T follicular helper cell (primary cell): Measurements from ENCODE around the gene C10orf71.

ENCODE experiments used
- DNase-seq: peaks from one replicate; pipeline ENCODE4 v3.0.0-alpha.2; 2020; ENCODE audit warnings: low read depth

Gene C10orf71

DNA sequence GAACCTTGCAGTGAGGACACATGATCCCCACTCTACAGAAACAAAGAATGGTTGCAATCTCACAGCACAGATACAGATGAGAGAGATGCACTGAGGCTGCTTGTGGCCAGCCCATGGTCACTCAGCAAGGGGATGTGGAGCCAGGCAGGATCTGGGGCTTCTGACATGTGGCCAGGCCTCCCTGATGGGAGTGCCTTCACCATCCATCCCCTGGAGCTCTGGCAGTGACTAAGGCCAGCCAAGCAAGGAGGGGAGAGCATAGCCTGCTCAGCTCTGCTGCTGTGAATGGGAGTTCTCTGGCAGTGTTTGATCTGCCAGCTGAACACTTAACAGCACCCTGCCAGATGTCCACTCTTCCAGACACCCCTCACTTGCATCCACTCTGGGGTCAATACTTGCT lies 19.8 kb downstream of the C10orf71 start:
- DNase-seq: no peak

DNA sequence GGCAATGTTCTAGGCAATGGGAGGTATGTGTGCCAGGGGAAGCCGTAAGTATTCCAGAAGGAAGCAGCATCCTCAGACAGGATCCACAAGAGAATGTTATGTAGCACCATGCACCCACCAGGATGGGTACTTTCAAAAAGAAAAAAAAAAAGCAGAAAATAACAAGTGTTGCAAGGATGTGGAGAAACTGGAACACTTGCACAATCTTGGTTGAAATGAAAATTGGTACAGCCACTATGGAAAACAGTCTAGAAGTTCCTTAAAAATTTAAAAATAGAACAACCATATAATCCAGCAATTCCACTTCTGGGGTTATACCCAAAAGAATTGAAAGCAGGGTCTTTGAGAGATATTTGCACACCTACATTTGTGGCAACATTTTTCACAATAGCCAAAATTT lies 20.2 kb downstream of the C10orf71 start:
- no peak for DNase-seq

DNA sequence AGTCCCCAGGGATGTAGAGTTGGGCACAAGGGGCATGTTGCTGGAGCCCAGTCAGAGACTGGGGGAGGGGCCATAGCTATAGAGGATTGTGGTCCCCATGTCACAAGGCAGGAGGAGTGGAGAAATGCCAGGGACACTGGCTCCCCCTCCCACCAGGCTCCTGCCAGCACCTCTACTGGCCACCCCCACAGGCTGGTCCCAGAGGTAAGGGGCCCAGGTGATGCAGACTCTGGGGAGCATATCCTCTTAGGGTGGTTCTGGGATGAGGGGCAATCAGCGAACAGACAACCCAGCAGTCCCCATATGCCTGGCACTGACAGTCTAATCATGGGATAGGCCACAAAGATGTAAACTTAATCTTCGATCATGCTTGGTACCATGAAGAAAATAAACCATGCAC lies 21.2 kb downstream of the C10orf71 start:
- DNase-seq: no peak

- DNase-seq: no peak
These were observed 22.1 kb downstream of the C10orf71 start for GRCh38 chr10:49321021-49321420.

- DNase-seq: no peak
These were observed 23.6 kb downstream of the C10orf71 start for GRCh38 chr10:49322371-49323170.

DNA sequence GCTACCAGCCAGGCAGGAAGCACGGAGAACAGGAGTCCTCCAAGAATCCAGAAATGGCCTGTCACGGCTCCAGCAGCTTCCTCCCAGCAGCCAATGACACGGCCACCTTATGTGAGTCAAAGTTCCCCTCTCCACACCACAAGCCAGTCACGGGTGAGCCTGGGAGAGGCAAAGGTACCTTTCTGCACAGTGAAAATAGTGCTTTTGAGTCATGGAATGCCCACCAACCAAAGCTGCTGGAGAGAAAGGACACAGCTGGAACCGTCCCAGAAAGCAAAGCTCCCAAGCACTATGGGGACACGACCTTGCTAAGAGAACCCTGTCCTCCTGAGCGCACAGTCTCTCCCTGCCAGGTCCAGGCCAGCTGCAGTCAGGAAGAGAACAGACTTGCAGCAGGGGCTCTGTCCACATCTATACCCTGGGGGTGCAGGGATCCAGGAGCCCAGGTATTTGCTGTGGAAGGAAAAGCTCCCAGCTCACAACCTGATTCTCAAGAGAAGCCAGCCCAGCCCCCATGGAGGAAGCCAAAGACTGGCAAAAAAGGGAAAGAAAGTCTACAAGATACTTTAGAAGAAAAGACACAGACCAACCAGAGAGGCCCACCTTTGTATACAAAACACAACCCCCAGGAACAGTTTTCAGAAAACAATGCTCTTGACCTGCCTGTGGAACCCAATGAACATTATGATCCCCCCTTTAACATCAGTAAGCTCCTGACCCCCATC lies 24.4 kb downstream of the C10orf71 start:
- no peak for DNase-seq

DNA sequence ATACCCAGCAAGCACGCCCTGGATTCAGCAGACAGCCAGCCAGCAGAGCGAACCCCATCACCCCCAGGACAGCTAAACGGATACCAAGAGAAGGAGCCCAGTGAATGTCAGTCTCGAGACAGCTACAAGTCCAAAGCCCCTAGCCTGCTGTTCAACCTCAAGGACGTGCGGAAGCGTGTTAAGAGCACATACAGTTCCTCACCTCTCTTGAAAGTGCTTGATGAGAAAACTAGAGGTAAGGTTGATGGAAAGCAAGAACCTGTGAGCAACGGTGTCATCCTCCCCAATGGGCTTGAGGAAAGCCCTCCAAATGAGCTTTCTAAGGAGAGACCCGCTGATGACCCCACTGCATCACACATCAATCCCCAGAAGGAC lies 24.9 kb downstream of the C10orf71 start:
- no peak for DNase-seq

GRCh38 chr10:49324711-49325110 lies 25.7 kb downstream of the C10orf71 start:
- DNase-seq: no peak

DNA sequence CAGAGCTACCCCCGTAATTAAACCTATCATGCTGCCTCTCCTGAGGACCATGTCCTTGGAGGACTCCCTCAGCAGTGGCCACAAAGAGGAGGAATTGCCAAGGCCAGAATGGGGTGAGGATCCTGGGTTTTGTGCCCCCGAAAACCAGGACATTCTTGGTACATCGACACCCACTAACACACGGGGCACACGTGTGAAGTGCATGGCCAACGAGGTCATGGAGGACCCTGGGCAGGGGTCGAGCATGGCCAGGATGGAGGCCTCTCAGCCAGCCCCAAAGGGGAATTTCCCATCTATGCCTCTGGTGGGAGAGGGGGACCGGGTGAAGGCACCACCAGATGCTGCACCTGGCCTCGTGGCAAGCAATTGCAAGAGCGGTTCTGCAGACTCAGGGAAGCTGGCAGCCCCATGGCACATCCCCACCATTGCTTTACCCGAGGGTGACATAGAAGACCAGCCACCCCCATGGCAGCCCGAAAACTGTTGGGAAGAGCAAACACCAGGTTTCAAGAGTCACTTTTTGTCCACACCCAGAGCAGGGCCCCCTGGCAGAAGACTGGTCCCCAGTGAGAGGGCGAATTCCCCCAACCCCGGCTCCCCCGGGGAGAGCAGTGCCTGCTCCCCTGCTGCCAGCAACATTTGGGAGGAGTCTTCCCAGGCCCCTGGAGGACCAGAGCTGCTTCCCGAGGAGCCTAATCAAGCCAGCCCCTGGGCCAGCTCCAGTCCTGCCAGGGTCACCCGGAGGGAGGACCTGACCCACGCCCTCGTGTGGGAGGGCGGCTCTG lies 26.4 kb downstream of the C10orf71 start:
- DNase-seq: no peak

DNA sequence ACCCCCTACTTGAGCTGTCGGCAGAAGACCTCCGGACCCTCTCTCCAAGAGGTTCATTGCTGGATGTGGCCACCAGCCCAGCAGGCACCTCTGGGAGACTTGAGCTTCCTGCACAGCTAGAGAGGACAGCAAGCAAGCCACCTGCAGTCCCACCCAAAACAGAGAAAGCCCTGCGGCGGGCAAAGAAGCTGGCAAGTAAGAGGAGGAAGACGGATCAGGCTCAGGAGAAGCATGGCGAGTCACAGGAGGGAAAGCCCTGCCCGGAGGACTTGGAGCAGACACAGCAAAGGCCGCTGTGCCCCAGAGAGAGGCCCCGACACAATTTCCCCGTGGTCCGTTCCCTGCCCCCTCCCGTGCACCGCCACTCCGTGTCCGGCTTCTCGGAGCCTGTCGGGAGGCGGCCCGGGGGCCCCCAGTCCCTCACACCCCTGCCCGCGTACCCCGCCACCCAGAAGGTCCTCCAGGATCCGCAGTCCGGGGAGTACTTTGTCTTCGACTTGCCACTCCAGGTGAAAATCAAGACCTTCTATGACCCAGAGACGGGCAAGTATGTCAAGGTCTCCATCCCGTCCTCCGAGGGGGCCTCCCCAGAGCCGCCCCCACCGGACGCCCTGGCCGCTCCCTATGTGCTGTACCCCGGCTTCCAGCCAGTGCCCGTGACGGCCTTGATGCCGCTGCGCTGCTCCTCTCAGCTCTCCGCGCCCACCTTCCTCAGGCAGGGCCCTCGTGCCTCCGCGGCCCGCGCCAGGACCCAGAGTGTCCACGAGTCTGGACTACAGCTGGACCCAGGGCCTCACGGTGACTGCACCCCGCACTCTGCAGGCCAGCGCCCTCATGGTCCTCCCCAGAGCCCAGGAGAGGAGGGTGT lies 27.2 kb downstream of the C10orf71 start:
- no peak for DNase-seq

DNA sequence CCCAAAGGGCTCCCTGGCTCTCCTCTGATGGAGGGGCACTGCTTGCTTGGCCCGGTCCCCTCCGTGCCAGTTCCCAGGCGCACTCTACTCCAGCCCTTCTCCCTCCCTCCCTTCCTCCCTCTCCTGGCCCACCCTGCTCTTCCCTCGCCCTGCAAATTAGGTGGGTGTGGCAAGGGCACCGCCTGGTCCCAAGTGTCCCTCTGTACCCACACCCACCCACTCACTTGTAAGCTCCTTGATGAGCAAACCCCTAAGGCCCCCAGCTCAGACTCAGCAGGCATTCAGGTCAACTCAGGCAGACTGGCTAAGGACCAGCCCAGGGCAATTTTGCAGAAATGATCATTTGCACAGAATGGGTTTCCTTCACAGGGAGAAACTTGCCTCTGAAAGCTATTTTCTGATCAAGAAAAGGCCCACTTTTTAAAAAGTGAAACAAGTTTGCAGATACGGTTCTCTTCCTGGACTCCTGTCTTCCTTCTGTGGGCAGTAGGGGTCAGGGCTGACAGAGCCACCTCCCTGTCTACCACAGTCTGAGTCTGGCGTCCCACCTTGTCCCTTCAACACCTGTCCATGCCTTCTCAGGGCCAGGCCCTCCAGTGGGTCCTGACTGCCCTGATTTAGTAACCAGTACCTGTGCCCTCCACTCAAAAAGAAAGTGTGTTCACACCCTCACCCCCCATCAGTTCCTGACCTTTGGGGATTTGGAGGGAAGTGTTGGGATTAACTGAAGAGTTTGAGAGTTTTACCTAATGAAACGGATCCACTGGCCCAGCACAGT lies 28.3 kb downstream of the C10orf71 start:
- no peak for DNase-seq

DNA sequence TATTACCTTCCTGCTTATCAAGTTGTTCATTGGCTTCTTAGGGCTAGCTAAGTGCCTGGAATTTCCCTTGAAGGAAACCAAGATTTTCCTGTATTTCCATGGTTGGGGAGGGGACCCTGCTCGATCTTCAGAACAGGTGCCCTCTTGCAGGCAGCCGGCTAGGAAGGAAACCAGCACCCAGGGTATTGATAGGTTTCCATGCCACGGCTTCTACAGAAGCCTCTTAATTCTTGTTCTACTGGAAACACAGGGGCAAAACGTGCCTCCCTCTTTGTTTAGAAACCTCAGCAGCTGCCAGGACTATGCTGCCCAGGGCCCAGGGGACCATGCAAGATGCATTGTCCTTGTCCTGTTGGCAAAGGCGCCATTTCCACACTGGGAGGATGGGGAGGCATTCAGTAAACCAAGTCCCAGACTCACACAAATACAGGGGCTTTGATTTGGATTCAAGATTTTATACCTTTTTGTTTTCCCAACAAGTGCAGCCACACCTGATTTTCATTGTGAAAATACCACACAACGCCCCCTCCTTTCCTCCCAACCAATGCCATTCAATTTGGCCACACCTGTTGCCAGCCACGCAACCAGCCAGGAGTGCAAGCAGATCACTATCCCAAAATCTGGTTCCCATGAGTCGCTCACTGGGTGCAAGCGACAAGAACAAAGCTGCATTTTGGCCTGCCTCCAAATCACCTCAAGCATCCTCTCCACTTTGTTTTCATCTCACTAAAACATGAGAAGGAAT lies 29.6 kb downstream of the C10orf71 start:
- no peak for DNase-seq

DNA sequence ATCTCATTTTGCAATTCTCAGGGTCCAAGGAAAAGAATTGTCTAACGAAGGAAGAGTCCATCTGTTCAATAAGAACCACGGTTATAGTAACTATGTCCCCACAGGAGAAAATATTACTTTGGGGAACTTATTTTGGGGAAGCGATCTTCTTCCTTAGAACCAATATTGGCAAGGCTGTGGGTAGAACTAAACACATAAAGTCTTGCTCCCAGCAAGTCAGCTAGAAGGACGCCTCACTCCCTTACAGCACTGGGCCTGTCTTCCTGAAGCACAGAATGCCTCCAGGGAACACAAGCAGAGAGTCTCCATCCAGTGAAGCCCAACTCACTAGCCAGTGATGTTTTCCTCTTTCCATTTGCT lies 30.2 kb downstream of the C10orf71 start:
- no peak for DNase-seq

GRCh38 chr10:49330127-49330665 lies 31.2 kb downstream of the C10orf71 start:
- DNase-seq: no peak

DNA sequence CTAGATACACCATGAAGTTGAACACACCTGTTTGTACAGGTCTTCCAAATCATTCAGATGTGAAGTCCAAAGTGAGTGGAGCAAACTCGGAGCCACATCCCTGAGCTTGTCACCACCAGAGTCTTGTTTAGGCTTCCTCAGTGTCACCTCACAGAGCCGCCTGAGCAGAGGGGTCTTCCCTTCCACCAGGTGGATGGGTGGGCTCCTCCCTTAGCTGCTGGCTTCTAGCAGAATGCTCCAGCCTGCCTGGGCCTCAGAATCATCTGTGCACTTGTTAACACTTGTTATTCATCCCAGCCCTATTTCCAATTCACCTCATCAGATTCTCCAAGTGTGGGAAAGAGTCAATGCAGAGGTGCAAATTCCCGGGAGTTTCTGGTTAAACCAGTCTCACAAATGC lies 32.5 kb downstream of the C10orf71 start:
- DNase-seq: no peak

DNA sequence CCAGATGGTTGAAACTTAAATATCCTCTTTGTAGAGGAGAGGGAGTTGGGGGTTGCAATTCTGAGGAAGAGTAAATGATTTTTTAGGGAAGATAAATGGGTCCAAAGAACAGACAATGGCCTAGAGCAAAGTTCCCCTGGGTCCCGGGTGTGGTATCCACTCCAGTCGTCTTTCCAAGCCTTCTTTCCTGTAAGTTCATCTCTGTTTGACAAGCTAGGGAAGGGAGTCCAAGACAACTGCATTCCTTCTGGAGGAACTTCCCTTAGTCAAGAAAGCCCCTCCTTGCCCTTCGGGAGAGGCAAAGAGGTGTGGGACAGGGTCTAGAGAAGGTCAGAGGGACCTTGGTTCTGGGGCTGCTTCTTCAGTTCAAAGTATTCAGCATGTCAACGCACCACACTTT lies 33.4 kb downstream of the C10orf71 start:
- DNase-seq: no peak

GRCh38 chr10:49332768-49333167 lies 33.8 kb downstream of the C10orf71 start:
- no peak for DNase-seq

DNA sequence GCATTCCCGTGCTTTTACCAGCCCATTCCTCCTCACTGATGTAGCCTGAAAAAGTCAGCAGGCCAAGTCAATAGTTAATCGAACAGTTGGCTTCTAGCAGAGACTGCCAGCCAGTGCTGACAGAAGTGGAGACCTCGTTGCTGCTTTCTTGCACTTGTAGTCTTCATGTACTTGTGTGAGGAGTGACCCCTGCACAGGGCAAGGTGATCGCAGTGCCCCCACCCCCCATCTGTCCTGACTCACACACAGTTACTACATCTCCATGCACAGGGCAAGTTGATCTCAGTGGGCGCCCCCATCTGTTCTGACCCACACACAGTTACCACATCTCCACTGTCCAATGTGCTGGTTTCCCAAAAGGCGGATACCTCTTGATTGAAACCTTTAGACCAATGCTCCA lies 34.2 kb downstream of the C10orf71 start:
- DNase-seq: no peak

- DNase-seq: no peak
These were observed 36.0 kb downstream of the C10orf71 start for GRCh38 chr10:49334964-49335363.

DNA sequence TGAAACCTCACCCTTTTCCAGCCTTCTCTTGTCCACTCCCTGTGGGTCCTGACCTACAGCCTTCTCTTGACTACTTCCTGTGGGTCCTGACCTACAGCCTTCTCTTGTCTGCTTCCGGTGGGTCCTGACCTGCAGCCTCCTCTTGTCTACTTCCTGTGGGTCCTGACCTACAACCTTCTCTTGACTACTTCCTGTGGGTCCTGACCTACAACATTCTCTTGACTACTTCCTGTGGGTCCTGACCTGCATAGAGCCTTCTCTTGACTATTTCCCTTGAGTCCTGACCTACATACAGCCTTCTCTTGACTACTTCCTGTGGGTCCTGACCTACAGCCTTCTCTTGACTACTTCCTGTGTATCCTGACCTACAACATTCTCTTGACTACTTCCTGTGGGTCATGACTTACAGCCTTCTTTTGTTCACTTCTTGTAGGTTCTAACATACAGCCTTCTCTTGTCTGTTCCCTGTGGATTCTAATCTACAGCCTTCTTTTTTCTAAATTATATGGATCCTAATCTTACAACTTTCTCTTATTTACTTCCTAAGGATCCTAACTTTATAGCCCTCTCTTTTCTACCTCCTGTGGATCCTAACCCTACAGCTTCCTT lies 36.5 kb downstream of the C10orf71 start:
- no peak for DNase-seq
